MM.1S (cell line): ENCODE results near the gene SNX25.
"Not testable (repeated sequence)": the region's sequence is repeated elsewhere in the genome, so short reads cannot be mapped to it uniquely, and the experiment has no call there.

Experiments
- DNase-seq: peaks from one replicate; pipeline ENCODE4 v3.0.0-alpha.2; 2015
- H2AFZ ChIP-seq: fragments of 300-600 bp; sonication (generic); 2 replicates; pipeline ENCODE4 v1.6.0; 2016; ENCODE audit warnings: antibody characterized with exemption, low read length
- H3F3A ChIP-seq: fragments of 300-600 bp; sonication (generic); 2 replicates; pipeline ENCODE4 v1.6.1; 2016; ENCODE audit warnings: mild to moderate bottlenecking, antibody characterized with exemption, low read length, moderate library complexity, mixed read lengths; ENCODE audit not compliant: insufficient read depth
- H3K27ac ChIP-seq: fragments of 300-600 bp; sonication (generic); 2 replicates; pipeline ENCODE4 v1.5.1; 2016; ENCODE audit warnings: mild to moderate bottlenecking, low read length
- H3K27me3 ChIP-seq: fragments of 300-600 bp; sonication (generic); replicated peaks from 2 replicates; pipeline ENCODE4 v1.6.0; 2016; ENCODE audit warnings: low read length; ENCODE audit not compliant: insufficient read depth
- H3K36me3 ChIP-seq: fragments of 300-600 bp; sonication (generic); replicated peaks from 2 replicates; pipeline ENCODE4 v1.6.1; 2016; ENCODE audit warnings: mild to moderate bottlenecking, low read length, mixed read lengths; ENCODE audit not compliant: insufficient read depth
- H3K4me1 ChIP-seq: fragments of 300-600 bp; sonication (generic); 2 replicates; pipeline ENCODE4 v1.6.1; 2016; ENCODE audit warnings: low read length, mixed read lengths
- H3K4me2 ChIP-seq: fragments of 300-600 bp; sonication (generic); 2 replicates; pipeline ENCODE4 v1.6.0; 2016; ENCODE audit warnings: low read depth, low read length
- H3K4me3 ChIP-seq: fragments of 300-600 bp; sonication (generic); 2 replicates; pipeline ENCODE4 v1.5.1; 2016; ENCODE audit warnings: low read length, mixed read lengths
- H3K79me2 ChIP-seq: fragments of 300-600 bp; sonication (generic); 2 replicates; pipeline ENCODE4 v1.6.1; 2016; ENCODE audit warnings: mixed run types, low read length, mixed read lengths
- H3K9ac ChIP-seq: fragments of 300-600 bp; sonication (generic); 2 replicates; pipeline ENCODE4 v1.6.1; 2016; ENCODE audit warnings: low read length, mixed read lengths
- H3K9me2 ChIP-seq: fragments of 300-600 bp; sonication (generic); replicated peaks from 2 replicates; pipeline ENCODE4 v1.6.1; 2016; ENCODE audit warnings: mild to moderate bottlenecking, low read length, mixed read lengths; ENCODE audit not compliant: insufficient read depth
- H3K9me3 ChIP-seq: fragments of 300-600 bp; sonication (generic); replicated peaks from 2 replicates; pipeline ENCODE4 v1.6.1; 2016; ENCODE audit warnings: mild to moderate bottlenecking, low read length, mixed read lengths; ENCODE audit not compliant: insufficient read depth
- H4K20me1 ChIP-seq: fragments of 300-600 bp; sonication (generic); 2 replicates; pipeline ENCODE4 v1.6.1; 2016; ENCODE audit warnings: mild to moderate bottlenecking, low read length, moderate library complexity, mixed read lengths; ENCODE audit not compliant: insufficient read depth
- CTCF ChIP-seq: fragments of 300-600 bp; sonication (generic); IDR thresholded peaks from 2 replicates; pipeline ENCODE4 v1.5.1; 2016; ENCODE audit warnings: antibody characterized with exemption, low read length, mixed read lengths
- EZH2 ChIP-seq: fragments of 300-600 bp; sonication (generic); optimal IDR thresholded peaks from 2 replicates; pipeline ENCODE3; 2017; ENCODE audit warnings: low read depth, mild to moderate bottlenecking, antibody characterized with exemption, low read length, mixed read lengths
- EZH2phosphoT487 ChIP-seq: fragments of 300-600 bp; sonication (generic); IDR thresholded peaks from 2 replicates; pipeline ENCODE4 v1.6.1; 2018; ENCODE audit warnings: antibody characterized with exemption, low read length

Gene SNX25

DNA sequence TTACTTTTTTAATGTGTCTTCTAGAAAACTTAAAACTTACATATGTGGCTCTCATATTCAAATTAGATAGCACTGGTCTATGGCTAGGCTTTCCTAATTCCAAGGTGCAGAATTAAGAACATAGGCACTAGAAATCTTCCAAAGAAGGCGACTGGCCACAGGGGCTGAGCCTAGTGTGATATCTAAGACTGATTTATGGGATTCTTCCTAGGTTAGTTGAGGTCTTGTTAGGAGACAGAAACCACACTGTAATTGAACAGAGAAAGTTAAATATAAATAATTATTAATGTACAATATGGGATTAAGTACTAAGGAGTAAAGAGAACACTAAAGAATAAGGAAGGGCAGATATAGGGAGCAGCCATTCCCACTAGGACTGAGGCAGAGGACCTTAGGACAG, 48.3 kb downstream of the SNX25 start:
- peaks cover 66% of the 10 kb centered on the region for H3K79me2 ChIP-seq
- H3K36me3 ChIP-seq, result no peaks in the 10 kb centered on the region
- no peak overlapping the region for H3K4me3 ChIP-seq
- no peak overlapping the region for H2AFZ ChIP-seq
- H3K27ac ChIP-seq, result no peak overlapping the region
- H3F3A ChIP-seq, result peaks cover 42% of the 10 kb centered on the region
- H3K4me1 ChIP-seq, result peaks cover 67% of the 10 kb centered on the region
- no peak overlapping the region for H3K9ac ChIP-seq
- H3K27me3 ChIP-seq, result no peaks in the 10 kb centered on the region
- no peaks in the 10 kb centered on the region for H3K9me2 ChIP-seq
- TF ChIP-seq CTCF, result no peak
- no peak for TF ChIP-seq EZH2
- TF ChIP-seq EZH2phosphoT487, result no peak
- DNase-seq, result no peak
- H3K9me3 ChIP-seq, result no peaks in the 10 kb centered on the region
- H3K4me2 ChIP-seq, result no peak overlapping the region
- no peaks in the 10 kb centered on the region for H4K20me1 ChIP-seq

GRCh38 chr4:185258741-185259140, 49.3 kb downstream of the SNX25 start:
- Histone ChIP-seq H3K79me2 (peaks cover 65% of the 10 kb centered on the region), H3K27ac (peak overlapping the region; percentile 44; the same call in 1 of the 2 replicates), H3F3A (peaks cover 52% of the 10 kb centered on the region), H3K4me2 (peak overlapping the region; percentile 42), H3K4me1 (peaks cover 77% of the 10 kb centered on the region)
- not testable (repeated sequence) for H3K36me3 ChIP-seq, H3K9me3 ChIP-seq, H2AFZ ChIP-seq, H3K27me3 ChIP-seq, H3K4me3 ChIP-seq, H3K9me2 ChIP-seq, H3K9ac ChIP-seq, H4K20me1 ChIP-seq
- peak; percentile 36 for DNase-seq

GRCh38 chr4:185259719-185260118, 50.3 kb downstream of the SNX25 start:
- TF ChIP-seq CTCF (no peak), EZH2 (no peak), EZH2phosphoT487 (no peak)
- Histone ChIP-seq H3K4me3 (no peak overlapping the region), H2AFZ (no peak overlapping the region), H3K4me1 (peaks cover 83% of the 10 kb centered on the region), H4K20me1 (no peaks in the 10 kb centered on the region), H3K36me3 (0 out of 2 replicates have a peak, but pooled peaks cover 3% of the 10 kb centered on the region), H3K79me2 (peaks cover 65% of the 10 kb centered on the region), H3K9ac (no peak overlapping the region), H3K9me2 (no peaks in the 10 kb centered on the region), H3F3A (peaks cover 53% of the 10 kb centered on the region), H3K9me3 (no peaks in the 10 kb centered on the region), H3K27ac (no peak overlapping the region), H3K4me2 (0 out of 2 replicates have a peak overlapping the region, but pooled peaks have one; percentile 42), H3K27me3 (no peaks in the 10 kb centered on the region)
- DNase-seq, result no peak

DNA sequence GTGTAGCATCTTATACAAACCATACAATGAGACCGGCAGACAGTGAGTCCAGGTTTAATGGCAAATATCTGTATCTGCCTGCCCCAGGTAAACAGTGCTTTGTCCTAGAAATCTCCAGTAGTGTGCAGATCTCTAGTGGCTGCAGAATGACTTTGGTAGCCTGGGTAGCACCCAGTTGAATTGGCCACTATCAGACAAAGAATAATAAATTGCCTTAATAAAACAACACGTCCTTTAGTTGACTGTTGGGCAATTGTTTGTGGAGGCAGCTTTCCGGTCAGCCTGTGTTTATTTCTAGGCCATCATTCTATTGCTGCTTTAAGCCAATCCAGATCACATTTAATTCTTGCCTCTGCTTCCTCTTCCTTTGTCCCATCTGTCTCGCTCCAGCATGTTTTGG, 52.5 kb downstream of the SNX25 start:
- Histone ChIP-seq H3K9ac (no peak overlapping the region), H3K27ac (no peak overlapping the region), H3K4me2 (no peak overlapping the region), H3K4me1 (peaks cover 83% of the 10 kb centered on the region), H3K27me3 (no peaks in the 10 kb centered on the region), H2AFZ (no peak overlapping the region), H3K79me2 (peaks cover 58% of the 10 kb centered on the region), H3F3A (peaks cover 53% of the 10 kb centered on the region), H3K9me2 (no peaks in the 10 kb centered on the region), H3K4me3 (no peak overlapping the region), H3K9me3 (no peaks in the 10 kb centered on the region), H4K20me1 (no peaks in the 10 kb centered on the region), H3K36me3 (0 out of 2 replicates have a peak, but pooled peaks cover 3% of the 10 kb centered on the region)
- DNase-seq, result no peak
- TF ChIP-seq EZH2, result no peak
- TF ChIP-seq EZH2phosphoT487, result no peak
- no peak for TF ChIP-seq CTCF
